ENCODE measurements around the gene NAA80. TPM values are rescaled to one million over a fixed set of nuclear protein-coding genes. Genes with fewer than 3 reads are reported as not detected.

Gene NAA80
- 9.3 TPM for total RNA-seq (2013)
- polyA plus RNA-seq = 10 to 100 TPM in 1 of 3 donors, 1 to 10 TPM in 2; 2.3 to 21.3 (median 4.6) TPM
- polyA minus RNA-seq = 24.4 and 28.6 TPM in 2 replicates
- 0.69 to 8.6 (median 2.6) reads per million in 11 experiments for total RNA-seq

DNA sequence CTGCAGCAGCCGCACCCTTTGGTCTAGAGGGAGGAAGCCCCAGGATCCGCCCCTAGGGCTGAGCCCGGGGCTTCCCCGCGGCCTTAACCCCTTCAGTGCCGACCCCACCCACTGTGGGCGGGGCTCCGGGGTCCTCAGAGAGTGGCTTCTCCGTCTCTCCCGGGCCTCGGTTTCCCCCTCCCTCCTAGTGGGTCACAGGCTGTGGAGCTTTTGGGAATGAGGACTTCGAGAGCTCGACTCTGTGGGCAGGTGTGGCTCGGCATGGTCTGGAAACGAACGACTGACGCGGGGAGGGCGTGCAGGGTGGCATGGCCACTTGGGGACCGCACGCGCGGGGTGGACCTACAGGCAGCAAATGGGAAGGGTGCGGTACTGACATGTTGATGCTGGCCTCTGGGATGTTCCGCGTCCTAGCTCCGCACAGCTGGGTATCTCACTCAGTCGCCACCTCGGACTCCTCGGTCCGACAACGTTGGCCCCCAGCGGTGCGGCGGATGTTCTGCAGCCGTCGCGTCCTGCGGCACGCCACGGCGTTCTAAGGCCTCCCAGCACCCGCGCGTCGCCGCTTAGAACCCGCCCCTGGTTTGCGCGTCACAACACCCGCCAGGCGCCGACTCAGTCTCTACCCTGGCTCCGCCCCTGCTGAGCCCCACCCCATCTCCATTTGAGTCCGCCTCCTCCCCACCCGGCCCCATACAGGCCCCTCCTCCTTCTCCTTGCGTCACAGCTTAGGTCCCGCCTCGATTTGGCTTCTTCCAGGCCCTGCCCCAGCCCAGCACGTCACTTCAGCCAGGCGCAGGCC, at the start of gene NAA80, which contains the start of gene HYAL3:
TSS of gene NAA80 (minus strand) at position 570 of the 802 bp plus-strand sequence. CDS start 1,942 bp downstream, outside the sequence.
TSS of gene HYAL3 (minus strand) at position 570 of the 802 bp plus-strand sequence. CDS start 3,803 bp downstream, outside the sequence.
- Histone ChIP-seq H3K79me2 (ENCODE audit: insufficient read depth, low read length) (peaks cover 39% of the 10 kb centered on the region), H4K20me1 (ENCODE audit: insufficient read depth, low read length) (no peaks in the 10 kb centered on the region), H3K4me2 (replicated peaks; ENCODE audit: extremely low read depth, low read length, poor library complexity, severe bottlenecking) (peak within 1 kb of the TSS; percentile 99), H3K36me3 (replicated peaks in 1 of 2; ENCODE audit: control insufficient read depth in 1 of 2, insufficient read depth in 2 of 2, low read length in 2 of 2) (no peaks in the 10 kb centered on the region), H3K9me3 (replicated peaks in 1 of 2; ENCODE audit: control insufficient read depth in 1 of 2, insufficient read depth in 1 of 2, low read length in 2 of 2) (no peaks in the 10 kb centered on the region), H2AFZ (ENCODE audit: insufficient read depth, low read depth, low read length, poor library complexity, severe bottlenecking) (peak within 1 kb of the TSS; percentile 81), H3K27me3 (ENCODE audit: control insufficient read depth in 2 of 2, insufficient read depth in 2 of 2, low read length in 2 of 2) (no peaks in the 10 kb centered on the region), H3K9ac (ENCODE audit: insufficient read depth, low read length, poor library complexity, severe bottlenecking) (peak within 1 kb of the TSS; percentile 85), H3K27ac (ENCODE audit: low read depth in 1 of 2, low read length in 2 of 2) (peak within 1 kb of the TSS; percentile 99 to 100), H3K4me3 (replicated peaks in 1 of 3; ENCODE audit: low read depth in 2 of 3, low read length in 3 of 3) (peak within 1 kb of the TSS; percentile 40 to 94 (median 84)), H3K4me1 (ENCODE audit: control insufficient read depth in 1 of 2, insufficient read depth in 2 of 2, low read length in 2 of 2) (peaks cover 32 to 37% of the 10 kb centered on the region in 2 donors)
- Mint-ChIP-seq H3K4me3 (peak within 1 kb of the TSS; percentile 90 to 95), H3K4me1 (peaks cover 34% of the 10 kb centered on the region), H3K27ac (peak within 1 kb of the TSS; percentile 99), H3K36me3 (peaks cover 2 to 11% of the 10 kb centered on the region in 2 donors), H3K9me3 (no peaks in the 10 kb centered on the region), H3K27me3 (ENCODE audit: low read depth in 3 of 3) (no peaks in the 10 kb centered on the region)
- peak; percentile 98 to 100 (median 100) for DNase-seq
- intact Hi-C loops (cut with micrococcal nuclease) = loop anchor here (2.0 to 5.0 kb wide), 2 partner anchors 22 to 38 kb away; no protein-coding TSS in a partner anchor
- TF ChIP-seq CTCF (IDR thresholded peaks at IDR 0.05) = peak; percentile 63
- 0% methylated on average over 50 of the region's 61 CpGs for WGBS (ENCODE audit: insufficient coverage)

DNA sequence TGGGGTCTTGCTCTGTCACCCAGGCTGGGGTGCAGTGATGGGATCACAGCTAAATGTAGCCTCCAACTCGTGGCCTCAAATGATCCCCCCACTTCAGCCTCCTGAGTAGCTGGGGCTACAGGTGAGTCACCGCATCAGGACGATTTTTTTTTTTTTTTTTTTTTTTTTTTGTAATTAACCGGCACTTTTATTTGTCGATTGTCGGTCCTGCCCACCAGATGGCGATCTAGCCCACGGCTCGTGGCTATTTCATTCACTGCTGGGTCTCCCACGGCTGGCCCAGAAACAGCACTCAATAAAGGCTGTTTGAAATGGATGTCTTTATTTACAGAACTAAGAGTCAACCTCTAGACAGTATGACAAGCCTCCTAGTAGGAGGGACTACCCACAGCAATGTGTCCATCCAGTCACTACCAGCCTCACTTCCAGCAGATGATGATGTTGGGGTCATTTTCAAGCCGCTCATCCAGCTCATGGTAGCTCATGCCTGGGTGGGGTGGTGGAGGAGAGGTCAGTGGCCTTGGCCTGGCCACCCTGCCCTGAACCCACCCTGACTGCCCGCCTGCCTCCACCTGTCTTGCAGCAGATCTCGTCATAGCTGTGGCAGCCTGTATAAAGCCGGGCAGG, 48.1 kb upstream of the NAA80 start:
- Mint-ChIP-seq H3K4me1 (peaks cover 73% of the 10 kb centered on the region), H3K27ac (peak overlapping the region in 2 of 7 donors; percentile 65 to 80), H3K27me3 (ENCODE audit: low read depth in 3 of 3) (no peaks in the 10 kb centered on the region), H3K36me3 (peaks cover 20 to 22% of the 10 kb centered on the region in 2 donors), H3K9me3 (no peaks in the 10 kb centered on the region), H3K4me3 (no peak overlapping the region)
- no peak overlapping the region for H3K9ac ChIP-seq (ENCODE audit: insufficient read depth, low read length, poor library complexity, severe bottlenecking)
- no peak overlapping the region for H2AFZ ChIP-seq (ENCODE audit: insufficient read depth, low read depth, low read length, poor library complexity, severe bottlenecking)
- H3K9me3 ChIP-seq (replicated peaks in 1 of 2; ENCODE audit: control insufficient read depth in 1 of 2, insufficient read depth in 1 of 2, low read length in 2 of 2) = no peaks in the 10 kb centered on the region
- H3K36me3 ChIP-seq (replicated peaks in 1 of 2; ENCODE audit: control insufficient read depth in 1 of 2, insufficient read depth in 2 of 2, low read length in 2 of 2) = peaks cover 9 to 16% of the 10 kb centered on the region in 2 donors
- H3K4me1 ChIP-seq (ENCODE audit: control insufficient read depth in 1 of 2, insufficient read depth in 2 of 2, low read length in 2 of 2) = peaks cover 54 to 75% of the 10 kb centered on the region in 2 donors
- 100% methylated on average over 3 of the region's 14 CpGs for WGBS (ENCODE audit: insufficient coverage)
- H3K79me2 ChIP-seq (ENCODE audit: insufficient read depth, low read length) = peaks cover 40% of the 10 kb centered on the region
- H3K4me2 ChIP-seq (replicated peaks; ENCODE audit: extremely low read depth, low read length, poor library complexity, severe bottlenecking) = no peak overlapping the region
- H3K27ac ChIP-seq (ENCODE audit: low read depth in 1 of 2, low read length in 2 of 2) = no peak overlapping the region
- TF ChIP-seq CTCF (IDR thresholded peaks at IDR 0.05) = peak; percentile 72
- intact Hi-C loops (cut with micrococcal nuclease) = loop anchor here (2.0 to 5.0 kb wide), 2 partner anchors 200 to 202 kb away; no protein-coding TSS in a partner anchor
- H4K20me1 ChIP-seq (ENCODE audit: insufficient read depth, low read length) = peaks cover 30% of the 10 kb centered on the region
- H3K4me3 ChIP-seq (replicated peaks in 1 of 3; ENCODE audit: low read depth in 2 of 3, low read length in 3 of 3) = no peak overlapping the region
- H3K27me3 ChIP-seq (ENCODE audit: control insufficient read depth in 2 of 2, insufficient read depth in 2 of 2, low read length in 2 of 2) = no peaks in the 10 kb centered on the region
- DNase-seq = peak; percentile 71 to 81 (median 79)
